Neural cell (in vitro differentiated cells): ENCODE results near the gene CCER1. TPM values are rescaled to one million over a fixed set of nuclear protein-coding genes. Genes with fewer than 3 reads are reported as not detected.

ENCODE experiments used
- H2AFZ ChIP-seq: fragments of 200-600, 300-800 bp; sonication (generic), shearing (Covaris generic); 2 replicates; pipeline ENCODE4 v1.6.0; 2014; ENCODE audit warnings: low read depth, mild to moderate bottlenecking, antibody characterized with exemption, low read length, moderate library complexity
- H3F3A ChIP-seq: fragments of 200-600 bp; shearing (Covaris generic); 2 replicates; pipeline ENCODE4 v1.6.1; 2016; ENCODE audit warnings: mild to moderate bottlenecking, moderate library complexity, mixed read lengths, antibody characterized with exemption, low read length; ENCODE audit not compliant: insufficient read depth, poor library complexity, severe bottlenecking
- H3K27ac ChIP-seq: fragments of 200-600, 300-800 bp; sonication (generic), shearing (Covaris generic); 2 replicates; pipeline ENCODE4 v1.5.1; 2014; ENCODE audit warnings: mild to moderate bottlenecking, low read length, moderate library complexity
- H3K27me3 ChIP-seq: fragments of 300-800, 200-600 bp; sonication (generic), shearing (Covaris generic); 2 replicates; pipeline ENCODE4 v1.6.0; 2014; ENCODE audit warnings: mild to moderate bottlenecking, low read depth, low read length, moderate library complexity; ENCODE audit not compliant: insufficient read depth
- H3K36me3 ChIP-seq: fragments of 300-800, 200-600 bp; sonication (generic), shearing (Covaris generic); 2 replicates; pipeline ENCODE4 v1.5.1; 2014; ENCODE audit warnings: mild to moderate bottlenecking, antibody characterized with exemption, low read length, moderate library complexity; ENCODE audit not compliant: insufficient read depth
- H3K4me2 ChIP-seq: fragments of 300-800, 200-600 bp; sonication (generic), shearing (Covaris generic); 2 replicates; pipeline ENCODE4 v1.6.0; 2014; ENCODE audit warnings: mild to moderate bottlenecking, low read length
- H3K4me3 ChIP-seq: fragments of 300-800, 200-600 bp; sonication (generic), shearing (Covaris generic); 2 replicates; pipeline ENCODE4 v1.5.1; 2014; ENCODE audit warnings: mild to moderate bottlenecking, low read length, moderate library complexity
- H3K79me2 ChIP-seq: fragments of 200-600 bp; shearing (Covaris generic); replicated peaks from 2 replicates; pipeline ENCODE4 v1.6.0; 2014; ENCODE audit warnings: mild to moderate bottlenecking, low read length, moderate library complexity; ENCODE audit not compliant: insufficient read depth
- H3K9ac ChIP-seq: fragments of 300-800, 200-600 bp; sonication (generic), shearing (Covaris generic); 2 replicates; pipeline ENCODE4 v1.6.1; 2016; ENCODE audit warnings: mild to moderate bottlenecking, low read length, mixed read lengths
- H3K9me2 ChIP-seq: fragments of 200-600 bp; shearing (Covaris generic); 2 replicates; pipeline ENCODE4 v1.6.1; 2016; ENCODE audit warnings: mild to moderate bottlenecking, low read length, mixed read lengths; ENCODE audit not compliant: insufficient read depth
- H3K9me3 ChIP-seq: fragments of 200-600, 300-800 bp; sonication (generic), shearing (Covaris generic); 2 replicates; pipeline ENCODE4 v1.6.1; 2016; ENCODE audit warnings: mild to moderate bottlenecking, mixed run types, low read length, moderate library complexity, mixed read lengths
- H4K20me1 ChIP-seq: fragments of 200-600 bp; shearing (Covaris generic); 2 replicates; pipeline ENCODE4 v1.6.1; 2016; ENCODE audit warnings: mild to moderate bottlenecking, mixed run types; ENCODE audit not compliant: insufficient read depth
- EP300 ChIP-seq: fragments of 450-650 bp; conservative IDR thresholded peaks from 2 replicates; pipeline ENCODE4 v1.6.1; 2014; ENCODE audit warnings: antibody characterized with exemption, mild to moderate bottlenecking, moderate library complexity; ENCODE audit not compliant: poor library complexity, severe bottlenecking
- EZH2 ChIP-seq: fragments of 200-600, 300-800 bp; shearing (Covaris generic), sonication (generic); IDR thresholded peaks from 2 replicates; pipeline ENCODE4 v1.6.1; 2014; ENCODE audit warnings: antibody characterized with exemption, low read length, borderline replicate concordance, mild to moderate bottlenecking; ENCODE audit not compliant: insufficient read depth, poor library complexity, severe bottlenecking
- MXI1 ChIP-seq: fragments of 450-650 bp; conservative IDR thresholded peaks from 2 replicates; pipeline ENCODE4 v1.6.1; 2014; ENCODE audit warnings: antibody characterized with exemption, mild to moderate bottlenecking; ENCODE audit not compliant: poor library complexity, severe bottlenecking
- POLR2AphosphoS5 ChIP-seq: IDR thresholded peaks from 2 replicates; pipeline ENCODE4 v1.6.1; 2012
- RAD21 ChIP-seq: fragments of 450-650 bp; conservative IDR thresholded peaks from 2 replicates; pipeline ENCODE4 v1.6.1; 2014; ENCODE audit warnings: antibody characterized with exemption, mild to moderate bottlenecking, moderate library complexity
- REST ChIP-seq: IDR thresholded peaks from 2 replicates; pipeline ENCODE4 v1.6.1; 2012; ENCODE audit warnings: borderline replicate concordance
- SMC3 ChIP-seq: fragments of 450-650 bp; conservative IDR thresholded peaks from 2 replicates; pipeline ENCODE4 v1.6.1; 2014; ENCODE audit warnings: antibody characterized with exemption, mild to moderate bottlenecking, moderate library complexity; ENCODE audit not compliant: poor library complexity
- TAF1 ChIP-seq: IDR thresholded peaks from 2 replicates; pipeline ENCODE4 v1.6.1; 2012; ENCODE audit warnings: low read depth
- polyA plus RNA-seq: library from polyadenylated mRNA; depleted of rRNA; stranded (reverse); fragments of >200 nt; gene quantifications from 2 replicates; pipeline ENCODE4 v1.2.3, GENCODE V29; 2014
- TF ChIP-seq, protein P1 (sequence below): fragments of 450-650 bp; IDR thresholded peaks from 2 replicates; pipeline ENCODE4 v1.5.1; 2014; ENCODE audit warnings: antibody characterized with exemption, mild to moderate bottlenecking, moderate library complexity; ENCODE audit not compliant: poor library complexity, severe bottlenecking

CCER1 gene
- polyA plus RNA-seq, 1 donor from 2014 or later = not detected

DNA sequence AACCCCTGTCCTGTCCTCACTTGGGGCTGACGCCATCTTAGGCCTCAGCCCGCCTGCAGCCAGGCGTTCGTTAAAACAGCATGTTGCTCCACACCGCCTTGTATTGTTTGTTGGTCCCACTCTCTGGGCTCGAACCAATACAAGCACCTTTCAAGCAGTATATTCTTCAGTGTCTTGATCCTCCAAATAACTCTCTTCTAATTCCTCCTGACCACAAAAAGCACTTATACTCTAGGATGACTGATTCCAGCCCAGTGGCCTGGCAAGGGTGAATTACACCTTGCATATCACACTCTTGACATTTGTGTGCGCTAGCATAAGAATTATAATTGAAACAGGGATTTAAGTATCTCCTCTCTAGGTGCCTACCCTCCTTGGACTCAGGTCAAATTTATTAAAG lies 7.1 kb downstream of the CCER1 start:
- H3K4me3 ChIP-seq = no peak overlapping the region
- H3K36me3 ChIP-seq = no peaks in the 10 kb centered on the region
- no peak overlapping the region for H3K9ac ChIP-seq
- TF ChIP-seq, protein P1, sequence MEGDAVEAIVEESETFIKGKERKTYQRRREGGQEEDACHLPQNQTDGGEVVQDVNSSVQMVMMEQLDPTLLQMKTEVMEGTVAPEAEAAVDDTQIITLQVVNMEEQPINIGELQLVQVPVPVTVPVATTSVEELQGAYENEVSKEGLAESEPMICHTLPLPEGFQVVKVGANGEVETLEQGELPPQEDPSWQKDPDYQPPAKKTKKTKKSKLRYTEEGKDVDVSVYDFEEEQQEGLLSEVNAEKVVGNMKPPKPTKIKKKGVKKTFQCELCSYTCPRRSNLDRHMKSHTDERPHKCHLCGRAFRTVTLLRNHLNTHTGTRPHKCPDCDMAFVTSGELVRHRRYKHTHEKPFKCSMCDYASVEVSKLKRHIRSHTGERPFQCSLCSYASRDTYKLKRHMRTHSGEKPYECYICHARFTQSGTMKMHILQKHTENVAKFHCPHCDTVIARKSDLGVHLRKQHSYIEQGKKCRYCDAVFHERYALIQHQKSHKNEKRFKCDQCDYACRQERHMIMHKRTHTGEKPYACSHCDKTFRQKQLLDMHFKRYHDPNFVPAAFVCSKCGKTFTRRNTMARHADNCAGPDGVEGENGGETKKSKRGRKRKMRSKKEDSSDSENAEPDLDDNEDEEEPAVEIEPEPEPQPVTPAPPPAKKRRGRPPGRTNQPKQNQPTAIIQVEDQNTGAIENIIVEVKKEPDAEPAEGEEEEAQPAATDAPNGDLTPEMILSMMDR = no peak
- no peak for TF ChIP-seq MXI1
- TF ChIP-seq EZH2 = no peak
- no peak for TF ChIP-seq RAD21
- TF ChIP-seq POLR2AphosphoS5 = no peak
- TF ChIP-seq TAF1 = no peak
- no peak for TF ChIP-seq SMC3
- no peak for TF ChIP-seq EP300
- TF ChIP-seq REST = no peak
- no peak overlapping the region for H3K4me2 ChIP-seq
- no peaks in the 10 kb centered on the region for H3K79me2 ChIP-seq
- no peaks in the 10 kb centered on the region for H3F3A ChIP-seq
- H3K27me3 ChIP-seq = no peaks in the 10 kb centered on the region
- H2AFZ ChIP-seq = no peak overlapping the region
- no peaks in the 10 kb centered on the region for H3K9me3 ChIP-seq
- no peak overlapping the region for H3K27ac ChIP-seq
- H4K20me1 ChIP-seq = no peaks in the 10 kb centered on the region
- no peaks in the 10 kb centered on the region for H3K9me2 ChIP-seq

DNA sequence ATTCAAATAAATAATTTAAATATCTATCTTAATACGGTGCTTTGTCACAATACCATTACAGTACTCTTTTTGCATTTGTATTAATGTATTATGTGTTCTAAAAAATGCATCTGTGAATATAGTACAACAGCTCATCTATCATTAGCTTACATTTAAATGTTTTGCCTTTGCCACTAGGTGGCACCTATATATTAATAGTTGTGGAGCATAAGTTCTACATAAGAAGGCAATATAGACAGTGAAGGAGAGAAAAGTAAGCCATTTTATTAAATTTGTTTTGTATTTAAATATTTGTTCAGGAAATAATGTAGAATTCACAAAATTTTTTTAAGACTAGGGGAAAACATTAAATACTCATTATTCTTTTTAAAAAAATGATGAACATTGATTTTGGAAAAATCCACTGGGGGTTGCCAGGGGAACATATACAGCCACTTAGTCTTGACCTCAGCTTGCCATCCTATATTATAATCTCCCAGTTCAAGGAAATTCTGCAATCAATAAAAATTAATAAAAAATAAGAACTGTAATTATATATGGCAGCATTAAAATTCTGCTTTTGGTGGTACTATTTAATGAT lies 9.8 kb downstream of the CCER1 start:
- Histone ChIP-seq H3K36me3 (no peaks in the 10 kb centered on the region), H3K4me3 (no peak overlapping the region), H3K9ac (no peak overlapping the region)

More for the DNA sequence above, 9.8 kb downstream of the CCER1 start:
- no peak for TF ChIP-seq MXI1
- no peak for TF ChIP-seq POLR2AphosphoS5
- no peak for TF ChIP-seq EZH2
- peak; percentile 62 for TF ChIP-seq RAD21
- TF ChIP-seq REST = no peak
- TF ChIP-seq SMC3 = peak; percentile 68
- no peak for TF ChIP-seq TAF1
- TF ChIP-seq, protein P1 = peak; percentile 70
- TF ChIP-seq EP300 = no peak
- no peaks in the 10 kb centered on the region for H4K20me1 ChIP-seq
- no peaks in the 10 kb centered on the region for H3K9me3 ChIP-seq
- H3K27me3 ChIP-seq = no peaks in the 10 kb centered on the region
- H3K4me2 ChIP-seq = no peak overlapping the region
- no peaks in the 10 kb centered on the region for H3K9me2 ChIP-seq
- H3K79me2 ChIP-seq = no peaks in the 10 kb centered on the region
- H2AFZ ChIP-seq = no peak overlapping the region
- H3K27ac ChIP-seq = no peak overlapping the region
- no peaks in the 10 kb centered on the region for H3F3A ChIP-seq
